ENCODE measurements around the gene SYT2. TPM values are rescaled to one million over a fixed set of nuclear protein-coding genes. Genes with fewer than 3 reads are reported as not detected.
"Not testable (repeated sequence)": the region's sequence is repeated elsewhere in the genome, so short reads cannot be mapped to it uniquely, and the experiment has no call there.

SYT2 gene
- total and polyA plus RNA-seq, 2 experiments from 2014 or later, result 0.03 to 0.68 TPM

GRCh38 chr1:202563818-202564217, 146.4 kb downstream of the SYT2 start:
- Histone ChIP-seq H3K36me3 (peaks cover 66% of the 10 kb centered on the region), H3K4me3 (no peak overlapping the region), H3K27me3 (no peaks in the 10 kb centered on the region), H3K27ac (peak overlapping the region; percentile 67), H3K4me1 (ENCODE audit: low read depth) (peaks cover 30% of the 10 kb centered on the region), H3K9me3 (ENCODE audit: low read depth) (no peaks in the 10 kb centered on the region)
- DNase-seq (ENCODE audit: low read depth in 1 of 2, low spot score in 1 of 2), result no peak
- TF ChIP-seq CTCF (IDR thresholded peaks at IDR 0.05; ENCODE audit: low read depth, low read length), result no peak

- peaks cover 53% of the 10 kb centered on the region for H3K36me3 ChIP-seq
- no peaks in the 10 kb centered on the region for H3K9me3 ChIP-seq (ENCODE audit: low read depth)
- peak overlapping the region; percentile 24 for H3K27ac ChIP-seq
- H3K4me1 ChIP-seq (ENCODE audit: low read depth), result peaks cover 30% of the 10 kb centered on the region
- H3K4me3 ChIP-seq, result no peak overlapping the region
- no peaks in the 10 kb centered on the region for H3K27me3 ChIP-seq
- no peak for TF ChIP-seq CTCF (IDR thresholded peaks at IDR 0.05; ENCODE audit: low read depth, low read length)
- DNase-seq (ENCODE audit: low read depth in 1 of 2, low spot score in 1 of 2), result no peak
These were observed 147.7 kb downstream of the SYT2 start for GRCh38 chr1:202562444-202563060.

- no peak for DNase-seq (ENCODE audit: low read depth in 1 of 2, low spot score in 1 of 2)
- H3K4me1 ChIP-seq (ENCODE audit: low read depth), result peaks cover 30% of the 10 kb centered on the region
- peak overlapping the region; percentile 15 for H3K27ac ChIP-seq
- no peaks in the 10 kb centered on the region for H3K27me3 ChIP-seq
- H3K4me3 ChIP-seq, result no peak overlapping the region
- peak; percentile 5 for TF ChIP-seq CTCF (IDR thresholded peaks at IDR 0.05; ENCODE audit: low read depth, low read length)
- no peaks in the 10 kb centered on the region for H3K9me3 ChIP-seq (ENCODE audit: low read depth)
- peaks cover 50% of the 10 kb centered on the region for H3K36me3 ChIP-seq
These were observed 148.4 kb downstream of the SYT2 start for GRCh38 chr1:202561726-202562443.

- no peak overlapping the region for H3K4me3 ChIP-seq
- peaks cover 47% of the 10 kb centered on the region for H3K36me3 ChIP-seq
- no peak overlapping the region for H3K27ac ChIP-seq
- H3K9me3 ChIP-seq (ENCODE audit: low read depth), result no peaks in the 10 kb centered on the region
- no peak for TF ChIP-seq CTCF (IDR thresholded peaks at IDR 0.05; ENCODE audit: low read depth, low read length)
- no peak for DNase-seq (ENCODE audit: low read depth in 1 of 2, low spot score in 1 of 2)
- H3K27me3 ChIP-seq, result no peaks in the 10 kb centered on the region
- H3K4me1 ChIP-seq (ENCODE audit: low read depth), result peaks cover 30% of the 10 kb centered on the region
These were observed 149.0 kb downstream of the SYT2 start for GRCh38 chr1:202561240-202561639.

GRCh38 chr1:202557662-202558061, 152.6 kb downstream of the SYT2 start:
- not testable (repeated sequence) for H3K9me3 ChIP-seq (ENCODE audit: low read depth); DNase-seq (ENCODE audit: low read depth in 1 of 2, low spot score in 1 of 2); H3K27me3 ChIP-seq; H3K27ac ChIP-seq; H3K4me3 ChIP-seq
- Histone ChIP-seq H3K36me3 (peaks cover 12% of the 10 kb centered on the region), H3K4me1 (ENCODE audit: low read depth) (peaks cover 18% of the 10 kb centered on the region)

- not testable (repeated sequence) for H3K27ac ChIP-seq; DNase-seq (ENCODE audit: low read depth in 1 of 2, low spot score in 1 of 2); H3K9me3 ChIP-seq (ENCODE audit: low read depth); H3K27me3 ChIP-seq; H3K4me3 ChIP-seq
- peaks cover 11% of the 10 kb centered on the region for H3K36me3 ChIP-seq
- H3K4me1 ChIP-seq (ENCODE audit: low read depth), result peaks cover 25% of the 10 kb centered on the region
These were observed 154.2 kb downstream of the SYT2 start for GRCh38 chr1:202556037-202556436.

GRCh38 chr1:202554619-202555018, 155.6 kb downstream of the SYT2 start:
- H3K4me3 ChIP-seq; H3K27me3 ChIP-seq; DNase-seq (ENCODE audit: low read depth in 1 of 2, low spot score in 1 of 2); H3K9me3 ChIP-seq (ENCODE audit: low read depth): not testable (repeated sequence)
- Histone ChIP-seq H3K4me1 (ENCODE audit: low read depth) (peaks cover 23% of the 10 kb centered on the region), H3K36me3 (peaks cover 11% of the 10 kb centered on the region), H3K27ac (peak overlapping the region; percentile 80)
